K562 treated with DMSO at 1 percent for 48 hours (cell line): ENCODE data around the gene PPIG. TPM values are rescaled to one million over a fixed set of nuclear protein-coding genes. Genes with fewer than 3 reads are reported as not detected.

Experiments used
- total RNA-seq: library from RNA; unstranded; fragments of 300-600 nt; gene quantifications from 2 replicates; pipeline ENCODE4 v1.2.3, GENCODE V29; 2022; ENCODE audit warnings: low replicate concordance; ENCODE audit errors: extremely low read depth

The PPIG gene
- 154 TPM in 1 of 2 replicates, not detected in the other for total RNA-seq

DNA sequence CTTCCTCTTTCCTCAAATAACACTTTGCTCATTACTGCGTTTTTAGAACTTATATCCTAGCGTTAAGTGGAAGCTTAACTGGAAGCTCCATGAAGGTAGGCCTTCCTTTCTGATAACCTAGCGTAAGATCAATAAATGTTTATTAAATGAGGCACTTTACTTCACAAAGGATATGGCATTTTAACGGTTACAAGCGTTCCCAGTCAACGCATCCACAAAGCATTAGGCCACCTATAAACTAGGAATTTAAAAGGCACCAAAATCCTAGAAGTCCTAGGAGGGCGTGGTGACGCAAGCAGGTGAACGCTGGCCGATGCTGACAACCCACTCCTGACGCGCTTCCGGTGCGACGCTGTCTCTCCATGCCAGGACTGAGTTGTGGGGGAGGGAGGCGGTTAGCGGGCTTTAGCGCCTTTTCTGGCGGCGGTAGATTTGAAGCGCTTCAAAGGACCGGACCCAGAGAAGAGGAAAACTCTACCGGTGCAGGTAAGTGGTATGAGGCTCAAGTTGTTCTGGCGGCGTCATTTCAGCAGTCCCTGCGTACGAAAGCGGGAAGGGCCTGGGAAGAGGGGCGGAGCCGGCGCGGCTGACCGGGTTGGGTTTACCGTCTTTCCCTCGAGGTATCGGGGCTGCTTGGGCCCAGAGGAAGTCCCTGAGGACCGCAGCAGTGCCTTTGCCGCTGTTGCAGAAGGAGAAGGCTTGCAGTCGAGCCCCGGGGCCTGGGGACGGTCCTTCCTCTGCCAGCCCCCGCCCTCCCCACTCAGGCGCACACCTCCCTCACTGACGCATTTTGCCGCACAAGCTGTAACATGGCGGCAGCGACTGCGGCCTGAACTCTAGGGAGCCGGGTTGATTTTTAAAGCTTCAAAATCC is at the start of gene PPIG:
Gene PPIG (plus strand): TSS at position 347 of the 873 bp plus-strand sequence. CDS start 19,691 bp downstream, outside the sequence.

DNA sequence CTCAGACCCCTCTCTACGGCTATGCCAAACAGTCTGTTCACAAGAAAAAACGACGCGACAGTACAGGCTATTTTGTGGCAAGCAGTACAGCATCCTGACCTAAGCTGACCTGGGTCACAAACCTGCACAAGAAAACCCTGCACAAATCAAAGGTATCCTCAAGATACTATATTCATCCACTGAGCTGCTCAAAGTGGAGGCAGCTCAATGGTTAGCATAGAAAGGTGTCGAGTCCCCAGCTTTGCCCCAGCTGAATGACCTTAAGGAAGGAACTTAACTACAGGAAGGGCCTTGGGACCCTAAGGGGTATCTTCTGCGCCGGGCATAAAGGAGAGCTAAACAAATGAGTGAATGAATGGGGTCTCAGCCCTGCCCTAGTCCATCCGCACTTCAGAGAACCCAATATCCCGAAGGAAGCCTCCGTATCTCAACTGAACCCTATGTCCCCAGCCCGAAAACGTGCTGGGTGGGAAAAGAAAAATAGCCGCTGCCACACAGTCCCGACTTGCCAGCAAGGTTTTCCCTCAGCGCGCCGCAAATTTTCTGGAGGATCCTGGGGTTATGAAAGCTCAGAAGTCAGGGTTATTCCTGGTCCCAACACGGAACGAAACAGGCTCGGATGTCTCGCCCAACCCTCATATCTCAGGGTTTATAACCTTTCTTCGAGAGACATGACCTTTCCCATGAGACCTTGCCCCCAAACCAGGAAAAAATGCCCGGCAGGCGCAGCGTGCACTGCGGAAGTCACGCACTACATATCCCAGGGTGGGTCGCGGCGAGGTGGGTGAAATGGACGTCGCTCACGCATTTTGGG is 10.8 kb upstream of the PPIG start, which contains the start of gene FASTKD1:
Gene FASTKD1 (minus strand): TSS at position 706 of the 814 bp plus-strand sequence. CDS start 1,836 bp downstream, outside the sequence.

Other genes starting within 250 kb of the PPIG start
- not detected in 2 replicates for gene LRP2, start 221.8 kb upstream of the PPIG start, total RNA-seq
- gene BBS5, start 104.9 kb upstream of the PPIG start, total RNA-seq: not detected in 2 replicates
- gene KLHL41, start 74.6 kb upstream of the PPIG start, total RNA-seq: not detected in 2 replicates
- not detected in 2 replicates for gene FASTKD1, start 10.5 kb upstream of the PPIG start, total RNA-seq
- gene CFAP210, start 110.1 kb downstream of the PPIG start, total RNA-seq: not detected in 2 replicates
- not detected in 2 replicates for gene PHOSPHO2, start 110.1 kb downstream of the PPIG start, total RNA-seq
- gene KLHL23, start 149.5 kb downstream of the PPIG start, total RNA-seq: not detected in 2 replicates
- gene SSB, start 214.5 kb downstream of the PPIG start, total RNA-seq: 244 TPM in 1 of 2 replicates, not detected in the other
- not detected in 2 replicates for gene METTL5, start 240.6 kb downstream of the PPIG start, total RNA-seq
- not detected in 2 replicates for gene UBR3, start 243.1 kb downstream of the PPIG start, total RNA-seq